Measurements from ENCODE around the gene ZMIZ2. TPM values are rescaled to one million over a fixed set of nuclear protein-coding genes. Genes with fewer than 3 reads are reported as not detected.

ZMIZ2 gene
- total RNA-seq, 1 donor from 2014 or later = 54.3 TPM

DNA sequence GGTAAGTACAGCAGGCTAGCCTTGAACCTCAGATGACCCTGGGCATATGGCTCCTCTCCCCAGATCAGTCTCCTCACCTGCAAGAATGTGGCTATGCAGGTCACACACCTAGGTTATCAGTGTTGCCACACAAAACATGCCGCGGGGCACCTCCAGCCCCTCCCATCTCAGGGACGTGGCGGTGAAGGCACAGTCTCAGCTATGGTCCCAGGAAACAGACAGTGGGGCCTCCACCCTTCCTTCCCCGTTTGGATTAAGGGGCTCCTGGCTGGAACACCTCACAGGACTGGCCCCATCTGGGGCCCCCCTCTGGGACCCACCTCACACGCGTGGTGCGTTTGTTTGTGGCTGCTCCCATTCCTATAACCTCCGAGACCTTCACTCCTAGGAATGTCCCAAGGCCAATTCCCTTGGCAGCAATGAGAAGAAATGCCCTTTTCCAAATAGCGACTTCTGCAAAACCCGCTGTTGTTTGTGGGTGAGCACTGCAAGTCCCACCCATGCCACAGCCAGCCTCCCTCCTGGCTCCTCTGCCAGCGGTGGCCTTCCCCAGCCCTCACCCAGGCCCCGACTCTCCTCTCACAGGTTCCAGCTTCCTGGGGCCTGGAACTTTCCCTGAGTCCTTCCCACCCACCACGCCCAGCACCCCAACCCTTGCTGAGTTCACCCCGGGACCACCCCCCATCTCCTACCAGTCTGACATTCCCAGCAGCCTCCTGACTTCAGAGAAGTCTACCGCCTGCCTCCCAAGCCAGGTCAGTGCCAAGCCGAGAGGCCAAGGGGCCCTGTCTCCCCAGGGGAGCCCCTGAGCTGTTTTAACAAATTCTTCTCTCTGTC lies 17.1 kb downstream of the ZMIZ2 start:
- no peak for DNase-seq (ENCODE audit: extremely low spot score in 2 of 2)
- Histone ChIP-seq H3K4me3 (no peak overlapping the region), H3K27ac (no peak overlapping the region), H3K36me3 (peaks cover 0 to 65% of the 10 kb centered on the region in 2 donors), H3K9me3 (no peaks in the 10 kb centered on the region), H3K27me3 (no peaks in the 10 kb centered on the region), H3K4me1 (peaks cover 55% of the 10 kb centered on the region)
- no peak for TF ChIP-seq POLR2AphosphoS5 (IDR thresholded peaks at IDR 0.05; ENCODE audit: insufficient read depth in 1 of 2, low read depth in 1 of 2)
- TF ChIP-seq POLR2A (IDR thresholded peaks at IDR 0.05) = no peak
- TF ChIP-seq, protein P1, sequence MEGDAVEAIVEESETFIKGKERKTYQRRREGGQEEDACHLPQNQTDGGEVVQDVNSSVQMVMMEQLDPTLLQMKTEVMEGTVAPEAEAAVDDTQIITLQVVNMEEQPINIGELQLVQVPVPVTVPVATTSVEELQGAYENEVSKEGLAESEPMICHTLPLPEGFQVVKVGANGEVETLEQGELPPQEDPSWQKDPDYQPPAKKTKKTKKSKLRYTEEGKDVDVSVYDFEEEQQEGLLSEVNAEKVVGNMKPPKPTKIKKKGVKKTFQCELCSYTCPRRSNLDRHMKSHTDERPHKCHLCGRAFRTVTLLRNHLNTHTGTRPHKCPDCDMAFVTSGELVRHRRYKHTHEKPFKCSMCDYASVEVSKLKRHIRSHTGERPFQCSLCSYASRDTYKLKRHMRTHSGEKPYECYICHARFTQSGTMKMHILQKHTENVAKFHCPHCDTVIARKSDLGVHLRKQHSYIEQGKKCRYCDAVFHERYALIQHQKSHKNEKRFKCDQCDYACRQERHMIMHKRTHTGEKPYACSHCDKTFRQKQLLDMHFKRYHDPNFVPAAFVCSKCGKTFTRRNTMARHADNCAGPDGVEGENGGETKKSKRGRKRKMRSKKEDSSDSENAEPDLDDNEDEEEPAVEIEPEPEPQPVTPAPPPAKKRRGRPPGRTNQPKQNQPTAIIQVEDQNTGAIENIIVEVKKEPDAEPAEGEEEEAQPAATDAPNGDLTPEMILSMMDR (IDR thresholded peaks at IDR 0.05) = no peak
- intact Hi-C loops (cut with DNase I) = loop anchor here (2.0 kb wide), 1 partner anchor 13 kb away; no protein-coding TSS in a partner anchor

DNA sequence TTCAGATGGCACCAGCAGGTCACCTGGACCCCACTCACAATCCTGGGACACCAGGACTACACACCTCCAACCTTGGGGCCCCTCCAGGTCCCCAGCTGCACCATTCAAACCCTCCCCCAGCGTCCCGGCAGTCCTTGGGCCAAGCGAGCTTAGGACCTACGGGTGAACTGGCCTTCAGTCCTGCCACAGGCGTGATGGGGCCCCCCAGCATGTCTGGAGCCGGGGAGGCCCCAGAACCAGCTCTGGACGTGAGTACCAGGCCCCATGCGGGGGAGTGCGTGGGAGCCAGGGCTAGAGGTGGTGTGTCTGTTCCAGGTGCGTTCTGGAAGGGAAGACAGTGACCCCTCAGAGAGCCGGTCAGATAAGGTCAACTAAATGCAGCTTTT lies 17.8 kb downstream of the ZMIZ2 start:
- no peak overlapping the region for H3K4me3 ChIP-seq
- intact Hi-C loops (cut with DNase I) = loop anchor here (2.0 kb wide), 1 partner anchor 14 kb away; no protein-coding TSS in a partner anchor
- peaks cover 0 to 60% of the 10 kb centered on the region in 2 donors for H3K36me3 ChIP-seq
- DNase-seq (ENCODE audit: extremely low spot score in 2 of 2) = no peak
- TF ChIP-seq POLR2A (IDR thresholded peaks at IDR 0.05) = no peak
- TF ChIP-seq, protein P1 (IDR thresholded peaks at IDR 0.05) = no peak
- TF ChIP-seq POLR2AphosphoS5 (IDR thresholded peaks at IDR 0.05; ENCODE audit: insufficient read depth in 1 of 2, low read depth in 1 of 2) = no peak
- no peaks in the 10 kb centered on the region for H3K9me3 ChIP-seq
- H3K4me1 ChIP-seq = peaks cover 54% of the 10 kb centered on the region
- no peaks in the 10 kb centered on the region for H3K27me3 ChIP-seq
- H3K27ac ChIP-seq = no peak overlapping the region

DNA sequence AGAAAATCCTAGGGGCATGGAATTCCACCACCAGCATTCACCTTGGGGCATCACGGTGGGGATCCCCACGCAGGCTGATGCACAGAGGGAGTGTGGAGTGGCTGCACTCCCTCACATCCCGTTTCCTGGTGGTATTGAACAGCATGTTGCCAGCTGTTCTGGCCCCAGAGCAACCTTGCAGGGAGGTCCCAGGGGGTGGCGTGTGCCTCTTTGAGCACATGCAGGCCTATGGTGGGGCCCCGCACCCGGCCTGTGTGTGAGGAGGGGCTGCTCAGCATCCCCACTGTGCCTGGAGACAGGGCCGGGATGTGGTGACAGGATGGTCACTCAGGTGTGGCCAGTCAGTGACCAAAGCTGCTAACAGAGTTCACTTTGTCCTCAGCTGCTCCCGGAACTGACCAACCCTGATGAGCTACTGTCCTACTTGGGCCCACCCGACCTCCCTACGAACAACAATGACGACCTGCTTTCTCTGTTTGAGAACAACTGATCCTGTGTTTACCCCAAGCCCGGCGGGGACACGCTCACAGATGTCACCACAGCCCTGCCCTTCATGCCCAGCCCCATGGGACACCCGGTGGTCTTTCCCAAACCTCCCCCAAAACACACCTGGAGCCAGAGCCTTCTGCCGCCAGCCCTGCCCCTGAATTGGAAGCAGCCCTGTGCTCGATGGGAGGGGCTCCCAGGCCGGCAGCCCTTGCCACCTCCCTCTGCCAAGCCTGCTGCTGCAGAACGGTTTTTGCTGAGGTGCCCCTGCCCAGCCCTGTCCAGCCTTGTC lies 18.7 kb downstream of the ZMIZ2 start:
- DNase-seq (ENCODE audit: extremely low spot score in 2 of 2) = peak in 1 of 2 donors; percentile 93
- intact Hi-C loops (cut with DNase I) = loop anchor here (2.0 kb wide), 1 partner anchor 15 kb away; no protein-coding TSS in a partner anchor
- H3K4me3 ChIP-seq = no peak overlapping the region
- peak overlapping the region; percentile 89 for H3K27ac ChIP-seq
- peaks cover 0 to 51% of the 10 kb centered on the region in 2 donors for H3K36me3 ChIP-seq
- no peaks in the 10 kb centered on the region for H3K27me3 ChIP-seq
- peaks cover 48% of the 10 kb centered on the region for H3K4me1 ChIP-seq
- TF ChIP-seq, protein P1 (IDR thresholded peaks at IDR 0.05) = no peak
- no peak for TF ChIP-seq POLR2A (IDR thresholded peaks at IDR 0.05)
- no peak for TF ChIP-seq POLR2AphosphoS5 (IDR thresholded peaks at IDR 0.05; ENCODE audit: insufficient read depth in 1 of 2, low read depth in 1 of 2)
- no peaks in the 10 kb centered on the region for H3K9me3 ChIP-seq

DNA sequence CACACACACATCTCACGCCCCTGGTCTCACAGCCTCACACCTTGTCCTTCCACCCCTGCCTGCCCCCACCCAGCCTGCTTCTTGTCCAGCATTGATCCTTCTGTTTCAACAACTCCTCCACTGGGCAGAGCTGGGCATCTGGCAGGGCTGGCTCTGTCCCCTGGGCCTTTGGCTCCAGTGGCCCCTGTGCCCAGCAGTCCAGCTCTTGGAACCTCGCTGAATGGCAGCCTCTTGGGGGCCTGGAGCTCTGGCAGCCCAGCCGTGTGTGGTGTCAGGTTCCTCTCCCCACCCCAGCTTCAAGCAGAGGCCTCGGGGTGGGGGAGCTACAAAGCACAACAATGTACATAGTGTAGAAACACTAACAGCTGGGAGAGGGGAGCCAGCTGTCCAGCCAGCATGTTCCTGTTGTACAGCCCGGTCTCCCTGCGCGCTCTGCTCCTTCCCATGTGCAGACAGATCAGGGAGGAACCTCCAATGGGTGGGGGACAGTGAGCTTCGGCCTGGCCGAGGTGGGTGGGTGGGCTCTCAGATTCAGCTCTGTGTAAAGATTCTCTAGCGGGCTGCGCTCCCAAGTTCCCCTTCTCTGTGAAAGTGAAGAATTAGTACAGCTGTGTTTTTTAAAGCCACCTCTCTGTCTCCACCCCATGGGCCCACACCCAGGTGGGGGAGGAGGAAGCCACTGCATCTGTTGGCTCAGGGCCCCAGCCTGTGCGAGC lies 19.4 kb downstream of the ZMIZ2 start:
- peaks cover 0 to 43% of the 10 kb centered on the region in 2 donors for H3K36me3 ChIP-seq
- H3K4me3 ChIP-seq = peak overlapping the region; percentile 12 to 19
- intact Hi-C loops (cut with DNase I) = loop anchor here (2.0 kb wide), 1 partner anchor 15 kb away; no protein-coding TSS in a partner anchor
- H3K27me3 ChIP-seq = no peaks in the 10 kb centered on the region
- no peaks in the 10 kb centered on the region for H3K9me3 ChIP-seq
- peak in 1 of 2 donors; percentile 90 for DNase-seq (ENCODE audit: extremely low spot score in 2 of 2)
- H3K27ac ChIP-seq = peak overlapping the region; percentile 89
- peaks cover 40% of the 10 kb centered on the region for H3K4me1 ChIP-seq
- TF ChIP-seq POLR2AphosphoS5 (IDR thresholded peaks at IDR 0.05; ENCODE audit: insufficient read depth in 1 of 2, low read depth in 1 of 2) (peak; percentile 70 to 72), POLR2A (IDR thresholded peaks at IDR 0.05) (peak in 1 of 2 donors; percentile 4)
- TF ChIP-seq, protein P1 (IDR thresholded peaks at IDR 0.05) = no peak

All from vagina (tissue), 2 donors.